Peyer's patch (tissue), 4 donors: ENCODE results near the gene PMEL.

Experiments used
- POLR2A ChIP-seq, 2 donors: fragments of 450-650 bp; IDR thresholded peaks; one replicate each; pipeline ENCODE4 v1.5.1; 2017; ENCODE audit warnings: antibody characterized with exemption in 2 of 2, mild to moderate bottlenecking in 2 of 2, moderate library complexity in 2 of 2
- TF ChIP-seq, protein P1 (sequence below), 6 experiments: fragments of 450-650 bp in 4 of 6; fragments of 200-600 bp in 2 of 6; sonication (generic) in 1 of 6; IDR thresholded peaks; one replicate each; pipeline ENCODE4 v1.5.1; 2017 to 2019; ENCODE audit warnings: antibody characterized with exemption in 6 of 6, mild to moderate bottlenecking in 3 of 6, moderate library complexity in 1 of 6

DNA sequence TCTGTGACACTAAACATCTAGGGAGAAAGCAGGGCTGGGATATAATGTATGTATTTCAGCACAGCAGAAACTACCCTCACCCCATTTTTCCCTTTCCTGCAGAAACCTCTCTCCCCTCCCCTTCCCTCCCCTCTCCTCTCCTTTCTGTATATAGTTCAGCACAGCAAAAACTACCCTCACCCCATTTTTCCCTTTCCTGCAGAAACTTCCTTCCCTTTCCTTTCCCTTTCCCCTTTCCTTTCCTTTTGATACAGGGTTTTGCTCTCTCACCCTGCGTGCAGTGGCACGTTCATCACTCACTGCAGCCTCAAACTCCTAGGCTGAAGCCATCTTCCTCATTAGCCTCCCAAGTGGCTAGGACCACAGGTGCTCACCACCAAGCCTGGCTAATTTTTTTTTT lies 2.1 kb downstream of the PMEL start:
- TF ChIP-seq, protein P1, sequence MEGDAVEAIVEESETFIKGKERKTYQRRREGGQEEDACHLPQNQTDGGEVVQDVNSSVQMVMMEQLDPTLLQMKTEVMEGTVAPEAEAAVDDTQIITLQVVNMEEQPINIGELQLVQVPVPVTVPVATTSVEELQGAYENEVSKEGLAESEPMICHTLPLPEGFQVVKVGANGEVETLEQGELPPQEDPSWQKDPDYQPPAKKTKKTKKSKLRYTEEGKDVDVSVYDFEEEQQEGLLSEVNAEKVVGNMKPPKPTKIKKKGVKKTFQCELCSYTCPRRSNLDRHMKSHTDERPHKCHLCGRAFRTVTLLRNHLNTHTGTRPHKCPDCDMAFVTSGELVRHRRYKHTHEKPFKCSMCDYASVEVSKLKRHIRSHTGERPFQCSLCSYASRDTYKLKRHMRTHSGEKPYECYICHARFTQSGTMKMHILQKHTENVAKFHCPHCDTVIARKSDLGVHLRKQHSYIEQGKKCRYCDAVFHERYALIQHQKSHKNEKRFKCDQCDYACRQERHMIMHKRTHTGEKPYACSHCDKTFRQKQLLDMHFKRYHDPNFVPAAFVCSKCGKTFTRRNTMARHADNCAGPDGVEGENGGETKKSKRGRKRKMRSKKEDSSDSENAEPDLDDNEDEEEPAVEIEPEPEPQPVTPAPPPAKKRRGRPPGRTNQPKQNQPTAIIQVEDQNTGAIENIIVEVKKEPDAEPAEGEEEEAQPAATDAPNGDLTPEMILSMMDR (IDR thresholded peaks at IDR 0.05): no peak
- no peak for TF ChIP-seq POLR2A (IDR thresholded peaks at IDR 0.05)
